T follicular helper cell (primary cell): ENCODE data around the gene FOXP2.
"Not testable (repeated sequence)": the region's sequence is repeated elsewhere in the genome, so short reads cannot be mapped to it uniquely, and the experiment has no call there.

Source experiments
- DNase-seq: peaks from one replicate; pipeline ENCODE4 v3.0.0-alpha.2; 2020; ENCODE audit warnings: low read depth

FOXP2 gene

DNA sequence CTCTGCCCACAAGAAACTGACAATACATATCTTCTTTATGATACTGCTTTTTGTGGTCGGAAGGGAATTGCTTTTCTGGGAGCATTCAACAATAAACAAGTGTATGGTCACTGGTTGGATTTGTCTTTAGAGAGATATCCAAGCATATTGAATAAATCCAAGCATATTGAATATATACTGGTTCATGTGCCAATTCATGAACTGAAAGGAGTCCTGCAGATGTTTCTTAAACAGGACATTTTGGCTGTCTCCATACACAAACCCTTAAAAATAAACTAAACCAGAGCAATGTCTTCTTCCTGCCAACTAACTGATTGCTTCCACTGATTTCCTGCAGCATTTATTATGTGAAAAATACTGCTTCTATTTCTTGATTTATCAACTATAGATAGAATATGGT lies 173.9 kb downstream of the FOXP2 start:
- DNase-seq = no peak

DNA sequence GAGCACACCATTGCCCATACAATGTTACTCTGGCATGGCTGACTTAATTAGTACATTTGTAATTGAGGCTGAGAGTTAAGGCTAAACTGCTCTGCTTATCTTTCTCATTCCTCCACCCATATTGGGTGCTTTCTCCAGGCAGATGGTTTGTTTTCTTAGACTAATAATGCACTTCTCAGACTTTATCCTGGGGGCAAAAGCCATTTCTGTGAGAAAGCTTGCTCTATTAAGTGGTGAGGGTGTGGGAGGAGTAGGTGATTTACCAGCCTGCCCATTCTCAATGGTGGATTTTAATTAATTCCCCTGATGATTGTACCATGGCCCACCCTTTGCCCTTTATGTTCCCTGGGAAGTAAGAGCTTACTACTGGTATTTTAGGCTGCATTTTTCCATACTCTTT lies 174.8 kb downstream of the FOXP2 start:
- no peak for DNase-seq

DNA sequence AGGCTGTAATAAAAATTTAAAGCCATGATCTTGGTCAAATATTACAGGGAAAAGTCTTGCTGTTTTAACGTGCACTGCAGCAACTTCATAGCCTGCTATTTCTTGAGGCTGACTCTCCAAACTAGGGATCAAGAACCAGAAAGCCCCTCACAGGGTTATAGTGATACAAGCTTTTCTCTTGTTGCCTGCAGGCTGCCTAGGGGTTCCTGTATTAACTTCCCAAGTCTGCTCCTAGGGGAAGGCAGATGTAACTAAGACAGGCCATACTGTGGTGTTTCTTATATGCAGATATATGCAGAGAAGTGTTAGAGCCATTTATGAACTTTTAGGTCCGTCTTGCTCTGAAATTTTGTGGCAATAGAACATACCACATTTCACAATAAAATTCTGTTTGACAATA lies 175.7 kb downstream of the FOXP2 start:
- DNase-seq = no peak

DNA sequence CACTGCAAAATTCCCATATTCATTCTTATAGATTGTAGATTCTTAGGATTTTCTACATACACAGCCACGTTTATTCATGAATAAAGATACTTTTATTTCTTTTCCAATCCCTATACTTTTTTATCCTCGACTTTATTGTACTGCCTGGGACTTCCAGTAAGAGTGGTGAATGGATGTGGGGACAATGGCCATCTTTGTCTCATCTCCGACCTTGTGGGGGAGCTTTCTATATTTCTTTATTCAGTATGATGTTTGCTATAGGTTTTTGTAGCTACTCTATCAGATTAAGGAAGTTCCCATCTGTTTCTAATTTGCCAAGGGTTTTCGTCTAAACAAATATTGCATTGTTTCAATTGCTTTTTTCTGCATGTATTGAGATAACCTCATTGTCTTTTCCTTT lies 184.3 kb downstream of the FOXP2 start:
- no peak for DNase-seq

DNA sequence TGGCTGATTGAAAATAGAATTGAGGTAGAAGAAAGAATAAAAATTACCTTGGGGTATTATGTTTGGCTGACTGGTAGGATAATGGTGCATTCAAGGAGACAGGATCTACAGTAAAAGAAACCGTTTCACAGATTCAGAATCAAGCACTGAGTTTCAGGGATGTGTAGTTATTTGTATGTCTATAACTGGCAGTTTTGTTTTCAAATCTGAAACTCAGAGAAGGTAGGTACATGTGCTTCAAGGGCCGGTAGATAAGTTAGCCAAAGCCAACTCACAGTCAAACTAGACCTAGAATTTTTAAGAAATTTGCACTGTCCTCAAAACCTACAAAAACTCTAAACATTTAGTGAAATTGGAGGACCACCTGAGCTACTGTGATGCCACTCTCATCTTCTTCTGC lies 191.5 kb downstream of the FOXP2 start:
- no peak for DNase-seq

DNA sequence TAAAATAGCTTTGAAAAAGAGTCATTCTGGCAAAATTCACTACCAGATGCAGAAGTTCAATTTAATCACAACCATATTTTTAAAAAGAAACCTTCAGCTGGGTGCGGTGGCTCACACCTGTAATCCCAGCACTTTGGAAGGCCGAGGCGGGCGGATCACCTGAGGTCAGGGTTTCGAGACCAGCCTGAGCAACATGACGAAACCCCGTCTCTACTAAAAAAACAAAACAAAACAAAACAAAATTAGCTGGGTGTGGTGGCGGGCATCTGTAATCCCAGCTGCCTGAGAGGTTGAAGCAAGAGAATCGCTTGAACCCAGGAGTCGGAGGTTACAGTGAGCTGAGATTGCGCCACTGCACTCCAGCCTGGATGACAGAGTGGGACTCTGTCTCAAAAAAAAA lies 194.2 kb downstream of the FOXP2 start:
- DNase-seq = not testable (repeated sequence)

DNA sequence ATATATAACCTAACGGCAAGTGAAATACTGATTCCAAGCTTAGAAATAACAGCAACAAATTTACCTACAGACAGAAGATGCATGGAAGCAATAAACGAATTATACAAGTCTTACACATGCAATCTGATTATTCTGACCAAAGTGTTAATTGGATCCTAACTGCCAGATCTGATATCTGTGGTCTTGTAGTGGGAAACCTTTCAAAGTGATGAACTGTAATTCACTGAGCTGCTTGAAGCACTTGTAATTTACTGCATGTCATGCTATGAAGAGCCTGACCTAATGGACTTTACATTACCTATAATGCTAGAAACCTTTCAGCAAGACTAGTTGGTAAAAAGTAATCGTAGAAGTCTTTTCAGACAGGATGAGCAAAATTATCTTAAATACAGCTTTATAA lies 205.6 kb downstream of the FOXP2 start:
- DNase-seq = no peak

DNA sequence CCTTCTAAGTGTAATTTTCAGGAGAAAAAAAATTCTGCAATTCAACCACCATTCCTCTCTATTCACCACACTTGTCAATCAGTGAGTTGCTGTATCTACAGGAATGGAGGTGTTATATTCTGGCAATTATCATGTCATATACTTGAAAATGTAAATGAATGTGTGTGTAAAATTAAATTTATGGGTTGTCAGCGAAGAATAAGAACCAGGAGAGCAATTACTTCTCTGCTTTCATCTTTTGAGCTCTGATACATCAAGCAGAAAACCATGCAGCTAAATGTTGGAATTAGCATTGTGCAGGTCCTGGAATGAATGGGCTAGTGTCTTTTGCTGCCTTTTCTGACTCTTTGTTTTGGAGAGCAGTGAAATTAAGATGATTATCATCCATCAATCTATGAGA lies 207.6 kb downstream of the FOXP2 start:
- DNase-seq = no peak

DNA sequence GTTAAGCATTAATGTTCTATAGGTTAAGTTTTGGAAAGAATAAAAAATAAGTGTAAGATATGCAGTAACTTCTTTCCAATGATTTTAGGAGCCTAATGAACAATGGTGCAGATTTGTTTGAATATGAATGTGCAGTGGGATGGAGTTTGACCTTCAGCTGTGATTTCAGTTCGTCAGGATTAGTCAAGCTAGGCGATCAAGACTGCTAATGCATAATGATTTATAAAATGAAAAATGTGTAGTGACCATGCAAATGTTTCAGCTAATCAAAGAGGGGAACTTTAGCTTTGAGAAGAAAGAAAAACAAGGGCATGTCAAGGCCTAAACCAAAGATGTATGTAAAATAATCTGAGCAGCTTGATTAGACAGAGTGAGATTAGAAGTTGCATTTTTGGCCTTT lies 208.5 kb downstream of the FOXP2 start:
- no peak for DNase-seq

DNA sequence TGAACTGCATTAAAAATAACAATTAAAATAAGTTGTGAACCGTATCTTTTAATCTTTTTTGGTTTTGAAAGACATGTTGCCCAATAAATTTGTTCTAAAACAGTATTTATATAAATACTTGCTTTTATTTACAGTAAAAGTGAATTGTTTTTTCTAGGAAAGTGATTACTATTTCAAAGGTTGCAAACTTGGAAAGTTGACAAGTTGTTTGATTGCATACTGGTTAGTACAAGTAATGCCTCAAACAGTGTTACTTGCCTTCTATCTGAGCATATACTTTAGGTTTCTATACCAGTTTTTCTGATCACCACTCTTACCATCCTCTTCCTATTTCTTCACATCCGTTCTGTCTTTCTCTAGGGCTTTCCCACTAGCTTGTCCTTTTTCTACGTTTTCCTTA lies 212.6 kb downstream of the FOXP2 start:
- no peak for DNase-seq

DNA sequence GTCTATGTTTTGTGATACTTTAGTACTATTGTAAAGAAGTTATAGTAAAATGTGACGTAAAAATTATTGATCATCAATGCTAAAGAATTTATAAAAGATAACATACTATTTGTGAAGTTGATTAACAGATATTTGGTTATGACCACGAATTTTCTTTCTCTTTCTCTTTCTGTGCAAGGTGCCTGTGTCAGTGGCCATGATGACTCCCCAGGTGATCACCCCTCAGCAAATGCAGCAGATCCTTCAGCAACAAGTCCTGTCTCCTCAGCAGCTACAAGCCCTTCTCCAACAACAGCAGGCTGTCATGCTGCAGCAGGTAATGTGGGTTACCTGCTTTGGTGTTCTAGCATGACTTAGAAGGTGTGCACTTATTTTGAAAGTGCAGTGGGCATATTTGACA lies 213.7 kb downstream of the FOXP2 start:
- no peak for DNase-seq

DNA sequence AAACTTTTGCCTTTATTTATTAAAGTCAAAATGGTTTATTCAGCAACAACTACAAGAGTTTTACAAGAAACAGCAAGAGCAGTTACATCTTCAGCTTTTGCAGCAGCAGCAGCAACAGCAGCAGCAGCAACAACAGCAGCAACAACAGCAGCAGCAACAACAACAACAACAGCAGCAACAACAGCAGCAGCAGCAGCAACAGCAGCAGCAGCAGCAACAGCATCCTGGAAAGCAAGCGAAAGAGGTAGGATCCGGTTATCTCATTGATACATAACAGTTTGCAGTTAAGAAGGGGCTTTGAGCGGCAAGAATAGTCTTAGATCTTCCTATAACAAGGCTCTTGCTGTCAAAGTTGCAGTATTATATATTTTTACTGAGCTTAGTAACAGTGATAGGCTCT lies 215.1 kb downstream of the FOXP2 start:
- no peak for DNase-seq

DNA sequence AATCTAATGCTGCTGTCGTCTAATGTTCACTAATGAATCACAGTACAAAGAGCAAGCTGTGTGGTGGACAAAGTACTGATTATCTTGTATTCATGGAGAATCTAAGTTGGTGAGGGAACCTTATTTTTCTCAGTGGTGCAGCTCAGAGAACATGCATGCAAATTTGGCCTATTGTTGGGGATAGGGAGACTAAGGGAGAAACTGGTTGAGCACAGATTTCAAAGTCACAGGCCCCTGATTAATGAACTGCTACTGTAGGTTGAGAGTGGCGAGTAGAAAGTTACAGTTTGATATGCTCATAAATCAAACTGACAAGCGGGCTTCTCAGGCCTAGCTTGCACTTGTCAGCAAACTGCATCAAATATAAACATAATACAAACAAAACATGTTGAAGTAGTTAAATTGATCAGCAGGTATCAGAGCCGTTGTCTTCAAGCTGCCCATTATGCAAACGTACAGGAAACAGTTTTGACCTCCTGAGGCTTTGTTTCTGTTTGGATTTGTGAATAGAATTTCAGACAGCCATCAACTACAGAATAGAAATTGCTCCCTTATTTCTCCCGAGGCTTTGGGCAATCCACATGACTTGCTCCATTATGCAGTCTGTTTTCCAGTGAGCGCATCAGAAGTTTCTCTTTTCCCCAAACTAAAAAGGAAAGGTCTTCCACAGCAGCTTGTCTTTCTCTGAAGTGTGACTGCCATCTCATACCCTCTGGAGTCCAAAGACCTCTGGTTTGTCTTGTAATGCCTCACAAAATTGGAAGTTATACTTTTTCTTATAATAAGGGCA lies 215.8 kb downstream of the FOXP2 start:
- DNase-seq = no peak

DNA sequence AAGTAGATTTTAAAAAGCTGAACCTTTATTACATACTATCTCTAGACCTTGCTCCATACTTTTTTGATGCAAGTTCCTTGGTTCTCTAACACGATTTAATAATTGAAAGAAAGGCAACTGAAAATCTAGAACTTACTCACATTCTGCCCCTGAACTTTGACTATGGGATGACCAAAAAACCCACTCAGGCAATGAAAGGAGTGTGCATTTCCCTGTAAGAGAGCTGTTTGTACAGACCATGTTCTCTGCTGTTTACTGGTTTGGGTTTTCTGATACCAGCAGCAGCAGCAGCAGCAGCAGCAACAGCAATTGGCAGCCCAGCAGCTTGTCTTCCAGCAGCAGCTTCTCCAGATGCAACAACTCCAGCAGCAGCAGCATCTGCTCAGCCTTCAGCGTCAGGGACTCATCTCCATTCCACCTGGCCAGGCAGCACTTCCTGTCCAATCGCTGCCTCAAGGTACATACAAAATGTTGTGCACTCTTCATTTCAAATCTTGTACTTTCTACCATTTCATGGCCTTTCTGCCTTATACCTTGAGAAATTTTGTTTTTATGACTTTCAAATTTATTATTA lies 216.7 kb downstream of the FOXP2 start:
- no peak for DNase-seq

DNA sequence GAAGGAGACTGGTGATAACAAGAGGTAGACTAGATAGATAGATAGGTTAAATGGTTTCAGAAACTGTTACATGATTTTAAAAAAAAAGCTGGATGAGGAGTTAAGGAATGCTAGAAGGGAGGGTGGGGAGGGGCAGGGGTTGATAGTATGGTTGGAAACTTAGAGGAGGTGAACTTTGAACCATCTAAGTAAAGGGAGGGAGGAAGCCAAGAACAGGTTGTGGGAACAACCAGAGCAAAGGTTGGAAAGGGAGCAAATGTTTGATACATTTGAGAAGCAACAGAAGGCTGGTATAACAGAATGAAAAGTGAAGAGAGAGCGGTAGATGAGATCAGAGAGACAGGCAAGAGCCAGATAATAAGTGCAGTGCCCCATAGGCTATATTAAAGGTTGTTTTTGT lies 224.8 kb downstream of the FOXP2 start:
- DNase-seq = no peak

DNA sequence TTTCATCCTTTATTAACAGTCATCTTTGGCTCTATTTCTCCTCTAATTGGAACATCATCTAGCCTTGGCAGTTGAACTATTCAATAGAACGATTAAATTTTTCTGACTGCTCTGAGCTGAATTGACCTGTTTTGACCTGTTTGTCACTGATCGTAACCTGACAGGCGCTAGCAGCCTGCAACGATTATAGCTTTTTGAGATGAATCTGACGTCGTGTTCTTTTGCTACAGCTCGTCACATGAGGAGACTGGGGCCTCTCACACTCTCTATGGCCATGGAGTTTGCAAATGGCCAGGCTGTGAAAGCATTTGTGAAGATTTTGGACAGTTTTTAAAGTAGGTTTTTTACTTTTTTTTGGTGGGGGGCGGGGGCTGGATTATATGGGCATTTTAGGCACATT lies 229.8 kb downstream of the FOXP2 start:
- no peak for DNase-seq

DNA sequence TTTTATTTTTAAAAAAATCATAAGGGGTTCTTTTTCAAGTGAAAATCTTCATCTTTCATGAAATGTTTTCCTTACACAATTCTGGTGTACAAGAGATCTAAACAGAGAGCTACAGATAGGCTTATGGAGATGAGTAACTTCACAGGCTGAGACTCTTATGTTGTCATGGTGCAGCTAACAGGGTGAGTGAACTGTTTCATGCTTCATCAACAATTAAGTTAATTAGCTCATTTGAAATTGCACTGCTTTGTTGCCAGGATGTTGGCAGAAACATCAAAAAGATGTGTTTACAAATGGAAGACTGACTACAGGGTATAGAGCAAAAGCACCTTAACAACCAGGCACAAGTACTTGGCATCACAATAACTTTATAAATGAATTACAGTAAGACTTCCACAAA lies 230.8 kb downstream of the FOXP2 start:
- no peak for DNase-seq

DNA sequence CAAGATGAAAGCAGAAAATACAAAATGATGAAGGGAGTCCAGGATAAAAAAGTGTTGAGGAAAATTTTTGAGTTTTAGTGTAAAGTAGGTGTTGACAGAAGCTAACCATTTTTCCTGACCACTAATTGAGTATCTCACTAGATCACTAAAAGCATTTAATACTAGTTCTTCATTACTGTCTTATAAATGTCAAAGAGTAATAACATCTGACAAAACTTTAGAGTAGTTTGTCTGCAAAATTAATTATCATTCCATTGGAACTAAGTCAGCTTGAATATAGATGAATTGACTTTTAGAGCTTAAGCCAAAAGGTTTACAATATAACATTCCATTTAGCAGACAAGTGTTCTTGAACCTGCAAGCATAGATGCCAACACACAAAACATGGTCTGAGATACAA lies 232.9 kb downstream of the FOXP2 start:
- DNase-seq = no peak

DNA sequence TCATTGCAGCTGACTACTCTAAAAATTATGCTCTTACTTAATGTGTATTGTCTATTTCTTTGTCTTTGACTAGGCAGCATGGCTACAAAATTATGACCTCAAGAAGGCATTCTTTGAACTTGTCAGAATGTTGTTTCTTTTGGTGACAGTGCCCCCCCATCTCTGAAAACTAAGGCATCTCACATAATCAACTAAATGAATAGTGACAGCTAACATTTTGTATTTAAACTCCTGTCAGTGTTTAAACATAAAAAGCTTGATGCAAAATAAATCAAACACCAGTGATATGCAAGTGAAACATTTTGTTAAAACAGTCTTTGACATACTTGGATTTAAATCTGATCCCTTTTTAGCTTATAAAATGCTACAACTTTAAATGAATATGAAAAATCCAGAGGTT lies 233.5 kb downstream of the FOXP2 start:
- no peak for DNase-seq

DNA sequence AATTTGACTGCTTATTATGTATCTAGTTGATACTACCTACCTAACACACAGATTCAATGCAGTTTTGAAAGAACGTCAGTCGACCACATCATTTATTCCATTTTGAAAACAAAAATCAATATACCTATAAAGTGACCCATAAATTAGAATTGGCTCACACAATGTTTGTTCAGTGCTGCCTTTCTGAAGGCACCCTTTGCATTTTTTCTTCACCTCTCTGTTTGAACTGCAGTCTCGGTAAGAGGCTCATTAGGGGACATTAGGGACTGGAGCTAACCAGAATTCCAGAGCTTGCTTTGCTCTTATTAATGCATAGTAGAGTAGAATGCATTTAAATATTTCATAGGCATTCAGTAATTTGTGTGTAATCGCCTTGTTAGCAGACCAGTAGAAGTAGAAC lies 234.1 kb downstream of the FOXP2 start:
- no peak for DNase-seq

DNA sequence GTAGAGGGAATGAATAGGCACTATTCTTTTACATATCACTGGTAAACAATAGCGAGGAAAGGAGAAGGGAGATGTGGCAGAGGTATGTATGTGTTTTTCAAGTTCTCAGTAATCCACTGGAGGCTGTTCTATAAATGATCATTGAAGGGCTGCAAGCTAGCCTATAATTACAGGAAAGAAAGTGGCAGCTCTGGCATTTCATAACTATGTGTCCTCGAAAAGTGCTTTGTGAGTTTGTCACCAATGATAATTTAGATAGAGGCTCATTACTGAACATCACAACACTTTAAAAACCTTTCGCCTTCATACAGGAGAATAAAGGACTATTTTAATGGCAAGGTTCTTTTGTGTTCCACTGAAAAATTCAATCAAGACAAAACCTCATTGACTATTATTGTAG lies 235.1 kb downstream of the FOXP2 start:
- DNase-seq = no peak

DNA sequence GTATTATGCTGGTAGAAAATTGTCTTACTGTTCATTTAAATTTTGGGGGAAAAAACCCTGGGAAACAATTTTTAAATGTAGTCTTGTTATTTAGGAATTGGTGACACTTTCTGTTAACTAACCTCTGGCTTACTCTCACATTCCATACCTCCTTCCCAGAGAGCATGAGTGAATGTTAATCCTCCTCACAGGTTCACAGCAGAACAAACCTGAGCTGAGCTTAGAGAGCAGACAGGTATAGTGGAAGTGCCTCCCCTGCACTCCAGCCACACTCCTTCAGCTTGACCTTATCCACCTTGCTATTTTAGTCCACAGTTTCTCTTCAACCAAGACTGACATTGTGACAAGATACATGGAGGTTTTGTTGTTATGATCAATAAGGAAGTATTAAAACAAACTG lies 235.9 kb downstream of the FOXP2 start:
- DNase-seq = no peak

DNA sequence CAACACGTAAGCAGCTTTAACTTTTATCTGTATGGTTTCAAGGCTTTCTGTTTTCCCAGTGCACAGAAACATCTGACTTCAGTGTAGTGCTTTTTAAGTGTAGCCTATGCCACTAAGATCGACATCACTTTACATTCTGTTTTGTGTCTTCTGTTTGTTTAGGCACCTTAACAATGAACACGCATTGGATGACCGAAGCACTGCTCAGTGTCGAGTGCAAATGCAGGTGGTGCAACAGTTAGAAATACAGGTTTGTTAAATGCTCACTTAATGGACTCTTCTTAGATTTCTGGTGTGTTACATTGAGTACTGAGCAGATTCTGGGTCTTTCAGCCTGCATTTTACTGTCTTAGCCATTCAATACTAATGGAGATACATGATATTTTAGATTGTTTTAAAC lies 237.4 kb downstream of the FOXP2 start:
- DNase-seq = no peak
